ENCODE measurements around the gene ABO. TPM values are rescaled to one million over a fixed set of nuclear protein-coding genes. Genes with fewer than 3 reads are reported as not detected.
"Not testable (repeated sequence)": the region's sequence is repeated elsewhere in the genome, so short reads cannot be mapped to it uniquely, and the experiment has no call there.

Gene ABO
- total and polyA plus RNA-seq, 10 of the 15 experiments (the other 5 are each of a cell fraction or from before 2014, with no cell fraction given) = 0.10 TPM; not detected in 9

GRCh38 chr9:133208880-133209300 lies 66.1 kb downstream of the ABO start, which contains the start of gene OBP2B:
OBP2B (minus strand) TSS chr9:133209250; CDS start chr9:133209199, 51 bp downstream.
- POLR2A ChIA-PET; H3K27me3 ChIP-seq (replicated peaks in 1 of 2; ENCODE audit: control insufficient read depth in 2 of 2, insufficient read depth in 2 of 2, low read length in 1 of 2); H3K4me1 ChIP-seq (ENCODE audit: control insufficient read depth, insufficient read depth, low read length); in situ Hi-C loops (cut with MboI); H3K4me3 ChIP-seq; H3K27ac ChIP-seq (ENCODE audit: control insufficient read depth, insufficient read depth); FAIRE-seq; H3K4me2 ChIP-seq (ENCODE audit: control insufficient read depth, insufficient read depth); SMC1A ChIA-PET (ENCODE audit: uncharacterized antibody, unreplicated experiment); RAD21 ChIA-PET (ENCODE audit: unreplicated experiment); DNase-seq (ENCODE audit: low read depth, low spot score); H3K36me3 ChIP-seq (ENCODE audit: control insufficient read depth in 2 of 2, insufficient read depth in 2 of 2, low read length in 1 of 2); H3K9ac ChIP-seq (ENCODE audit: control insufficient read depth, insufficient read depth, low read length); BruUV-seq (replicated peaks); H3K79me2 ChIP-seq (ENCODE audit: control insufficient read depth, insufficient read depth, low read length); H3K9me3 ChIP-seq (replicated peaks; ENCODE audit: control insufficient read depth, insufficient read depth, low read length); ATAC-seq; H2AFZ ChIP-seq (ENCODE audit: control insufficient read depth, low read depth, low read length); CTCF ChIA-PET; intact Hi-C loops (cut with micrococcal nuclease; ENCODE audit: unreplicated experiment); H4K20me1 ChIP-seq (ENCODE audit: control insufficient read depth, insufficient read depth): not testable (repeated sequence)
- 29% methylated on average over 13 of the region's 18 CpGs for WGBS (ENCODE audit: insufficient coverage, insufficient replicate concordance, low lambda C conversion rate, missing lambda C conversion rate)

GRCh38 chr9:133208171-133208879 lies 66.7 kb downstream of the ABO start:
- BruUV-seq (replicated peaks); RAD21 ChIA-PET (ENCODE audit: unreplicated experiment); H3K27me3 ChIP-seq (replicated peaks in 1 of 2; ENCODE audit: control insufficient read depth in 2 of 2, insufficient read depth in 2 of 2, low read length in 1 of 2); H3K4me3 ChIP-seq; H3K4me2 ChIP-seq (ENCODE audit: control insufficient read depth, insufficient read depth); H3K79me2 ChIP-seq (ENCODE audit: control insufficient read depth, insufficient read depth, low read length); FAIRE-seq; SMC1A ChIA-PET (ENCODE audit: uncharacterized antibody, unreplicated experiment); H3K9me3 ChIP-seq (replicated peaks; ENCODE audit: control insufficient read depth, insufficient read depth, low read length); H3K27ac ChIP-seq (ENCODE audit: control insufficient read depth, insufficient read depth); intact Hi-C loops (cut with micrococcal nuclease; ENCODE audit: unreplicated experiment); H3K4me1 ChIP-seq (ENCODE audit: control insufficient read depth, insufficient read depth, low read length); H4K20me1 ChIP-seq (ENCODE audit: control insufficient read depth, insufficient read depth); H3K9ac ChIP-seq (ENCODE audit: control insufficient read depth, insufficient read depth, low read length); in situ Hi-C loops (cut with MboI); ATAC-seq; POLR2A ChIA-PET; H2AFZ ChIP-seq (ENCODE audit: control insufficient read depth, low read depth, low read length); DNase-seq (ENCODE audit: low read depth, low spot score); H3K36me3 ChIP-seq (ENCODE audit: control insufficient read depth in 2 of 2, insufficient read depth in 2 of 2, low read length in 1 of 2): not testable (repeated sequence)
- CTCF ChIA-PET = interaction anchor here (1.4 kb wide), 1 partner anchor 22 kb away, joined by 4 read pairs; no protein-coding TSS in a partner anchor
- 46% methylated on average over 12 of the region's 16 CpGs for WGBS (ENCODE audit: insufficient coverage, insufficient replicate concordance, low lambda C conversion rate, missing lambda C conversion rate)

Measured in GM12878 (cell line).